NCI-H146 treated with DMSO at 0.1 percent for 48 hours (cell line): ENCODE results near the gene GAS7.
A peak's percentile ranks its signal among the peaks of the same experiment; 100 is the strongest.

Experiments
- DNase-seq: peaks from one replicate; lab custom pipeline; 2025; ENCODE audit not compliant: unreplicated experiment; lab: John Stamatoyannopoulos, UW

GAS7 gene

DNA sequence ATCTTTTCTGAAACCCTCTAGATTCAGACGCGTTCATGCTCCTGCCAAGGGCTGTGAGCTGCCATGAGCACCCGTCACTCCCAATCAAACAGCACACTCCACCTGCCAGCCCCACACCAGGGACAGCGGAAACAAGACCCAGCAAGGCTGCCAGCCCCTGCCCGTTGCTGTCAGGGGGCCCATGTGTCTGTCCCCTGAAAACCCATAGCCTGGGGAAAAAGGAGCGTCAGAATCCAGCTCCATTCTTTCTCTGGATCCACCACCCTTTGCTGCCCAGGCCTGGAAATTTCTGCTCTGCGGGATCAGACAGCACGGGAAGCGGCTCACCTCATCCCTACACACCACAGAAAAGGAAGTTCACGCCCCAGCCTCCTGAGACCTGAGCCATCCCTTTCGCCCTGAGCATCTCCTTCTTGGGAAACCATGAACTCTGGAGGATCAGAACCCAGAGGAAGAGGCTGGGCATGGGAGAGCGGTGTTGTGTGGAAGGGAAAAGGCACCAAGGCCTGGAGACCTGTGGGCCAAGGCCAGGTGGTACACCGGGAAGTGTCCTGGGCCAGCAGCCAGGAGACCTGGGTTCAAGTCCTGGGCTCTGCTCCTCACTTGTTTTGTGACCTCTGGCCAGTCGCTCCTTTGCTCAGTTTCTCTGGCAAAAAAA is 241.8 kb downstream of the GAS7 start:
- DNase-seq = no peak

DNA sequence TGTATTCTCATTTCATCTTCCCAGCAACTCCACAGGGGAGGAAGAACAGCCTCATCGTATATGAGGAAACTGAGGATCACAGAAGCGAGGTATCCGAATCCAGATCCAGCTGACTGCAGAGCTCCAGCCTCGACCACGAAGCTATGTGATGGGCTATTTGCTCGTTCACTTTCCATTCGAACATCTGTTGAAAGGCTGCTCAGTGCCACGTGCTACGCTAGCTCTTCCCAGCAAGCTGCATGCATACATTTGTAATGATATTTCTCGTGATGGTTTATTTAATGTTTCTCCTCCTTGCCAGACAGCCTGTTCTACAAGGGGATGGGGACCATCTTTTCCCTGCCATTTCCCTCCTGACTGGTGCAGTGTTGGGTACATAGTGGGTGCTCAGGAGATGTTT is 244.9 kb downstream of the GAS7 start:
- no peak for DNase-seq

DNA sequence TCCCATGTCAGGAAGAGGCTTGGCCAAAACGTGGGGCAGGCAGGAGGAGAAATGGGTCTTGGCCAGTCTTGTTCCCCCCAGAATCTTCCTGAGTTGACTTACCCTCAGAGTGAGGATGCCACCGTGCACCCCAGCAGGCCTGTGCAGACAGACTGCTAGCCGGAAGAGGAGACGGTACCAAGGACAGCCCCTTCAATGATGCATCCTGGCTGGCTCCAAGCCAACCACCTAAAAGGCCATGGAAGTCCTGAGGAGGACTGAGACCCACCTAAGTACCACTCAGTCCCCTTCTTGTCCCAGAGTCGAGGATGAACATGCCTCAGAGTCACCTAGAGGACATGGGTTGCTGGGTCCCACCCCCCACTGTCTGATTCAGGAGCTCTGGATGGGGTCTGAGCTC is 246.6 kb downstream of the GAS7 start:
- DNase-seq = no peak

DNA sequence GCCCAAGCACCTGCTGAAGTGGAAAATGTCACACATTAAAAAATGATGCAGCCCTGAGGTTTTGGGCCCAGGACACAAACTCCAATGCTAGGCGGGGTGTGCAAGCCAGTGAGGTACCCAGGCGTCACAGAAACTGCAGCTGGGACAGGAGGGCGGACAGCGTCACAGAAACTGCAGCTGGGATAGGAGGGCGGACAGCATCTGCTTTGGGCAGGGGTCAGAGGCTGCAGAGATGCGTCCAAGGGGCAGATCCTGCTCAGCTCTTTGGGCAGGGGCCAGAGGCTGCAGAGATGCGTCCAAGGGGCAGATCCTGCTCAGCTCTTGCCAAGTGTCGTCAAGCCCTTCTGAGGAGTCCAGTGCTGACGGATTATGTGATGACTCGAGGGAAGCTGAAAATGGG is 249.5 kb downstream of the GAS7 start:
- DNase-seq = no peak

DNA sequence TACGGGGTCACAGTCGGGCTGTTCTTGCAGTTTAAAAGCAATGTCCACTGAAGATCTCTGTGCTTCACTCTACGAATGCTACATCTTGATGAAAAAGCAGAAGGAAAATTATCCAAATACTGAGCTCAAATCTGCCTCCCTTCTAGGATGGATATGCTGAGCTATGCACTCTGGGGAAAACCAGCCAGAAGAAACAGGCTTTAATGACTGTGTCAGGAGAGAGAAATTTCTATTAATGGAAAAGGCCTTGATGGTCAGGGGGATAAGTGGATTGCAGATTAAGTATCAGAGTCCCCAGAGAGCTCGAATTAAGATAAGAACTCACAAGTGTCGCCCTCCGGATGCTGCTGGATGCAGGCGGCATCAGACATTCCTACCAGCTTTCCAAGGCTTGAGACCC is 253.7 kb downstream of the GAS7 start:
- DNase-seq = no peak

DNA sequence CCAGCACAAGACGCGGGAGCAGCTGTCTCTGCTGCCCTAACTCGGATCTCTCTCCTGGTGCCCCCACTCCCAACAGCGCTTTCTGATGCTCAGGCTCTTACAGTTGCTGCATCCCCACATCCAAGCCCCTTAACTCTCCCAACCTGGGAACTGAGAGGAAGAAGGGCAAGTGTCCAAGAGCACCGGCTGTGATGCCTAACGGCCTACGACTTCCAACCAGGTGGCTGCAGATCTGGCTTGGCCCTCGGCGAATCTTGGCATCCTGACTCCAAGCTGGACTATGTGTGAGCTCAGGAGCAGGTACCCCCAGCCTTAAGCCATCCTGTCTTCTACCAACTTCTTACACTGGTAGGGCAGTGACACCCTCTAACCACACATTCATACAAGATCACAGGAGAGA is 255.1 kb downstream of the GAS7 start:
- DNase-seq = no peak

DNA sequence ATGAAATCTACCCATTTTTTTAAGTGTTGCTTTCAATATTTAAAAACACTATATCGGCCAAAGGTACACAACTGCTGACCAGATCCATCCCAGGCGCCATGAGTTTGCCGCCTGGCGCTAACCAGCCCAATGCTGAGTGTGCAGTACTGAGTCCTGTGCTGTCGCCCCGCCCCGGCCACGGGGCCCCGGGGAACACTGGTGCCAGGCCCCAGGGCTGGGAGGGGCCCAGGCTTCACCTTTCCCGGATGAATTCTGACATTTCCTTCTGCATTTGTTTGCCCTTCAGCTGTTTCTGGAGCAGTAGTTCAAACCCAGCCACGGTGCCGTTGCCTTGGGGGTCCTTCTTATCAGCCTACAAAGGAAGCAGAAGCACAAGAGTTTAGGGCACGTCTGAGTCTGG is 255.5 kb downstream of the GAS7 start:
- no peak for DNase-seq

DNA sequence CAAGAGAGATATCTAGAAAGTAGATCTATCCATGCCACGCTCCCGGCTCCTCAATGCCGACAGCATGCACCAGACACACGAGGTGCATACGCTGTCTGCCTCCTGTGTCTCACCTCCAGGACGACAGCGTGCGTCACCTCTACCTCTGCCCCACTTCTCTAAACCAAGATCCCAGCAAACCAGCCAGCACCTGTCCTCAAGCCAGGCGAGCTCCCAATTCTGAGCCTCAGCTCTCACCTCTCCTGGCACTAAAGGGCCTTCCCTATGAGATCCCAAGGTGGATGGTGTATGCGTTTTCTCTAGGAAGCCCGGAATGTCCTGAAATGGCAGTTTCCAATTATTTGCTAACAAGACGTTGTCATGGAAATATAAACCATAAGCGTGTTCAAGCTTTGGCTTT is 257.1 kb downstream of the GAS7 start:
- no peak for DNase-seq

DNA sequence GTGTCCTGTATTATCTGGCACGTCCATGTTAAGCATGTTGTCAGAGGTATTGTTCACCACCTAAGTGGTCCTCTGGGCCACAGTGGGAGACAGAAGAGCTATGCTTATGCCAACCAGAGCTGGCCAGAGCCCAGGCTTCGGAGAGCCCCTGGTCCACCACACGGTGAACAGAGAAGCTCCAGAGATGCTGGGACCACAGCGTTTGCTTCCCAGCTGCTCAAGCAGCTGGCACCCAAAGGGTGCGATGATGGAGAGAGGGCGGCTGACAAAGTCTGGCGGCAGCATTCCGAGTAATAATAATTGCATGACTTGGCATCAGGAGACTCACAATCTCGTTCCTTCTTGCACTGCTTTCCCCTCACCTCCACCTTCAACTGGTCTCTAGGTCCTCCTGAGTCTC is 257.6 kb downstream of the GAS7 start:
- no peak for DNase-seq

DNA sequence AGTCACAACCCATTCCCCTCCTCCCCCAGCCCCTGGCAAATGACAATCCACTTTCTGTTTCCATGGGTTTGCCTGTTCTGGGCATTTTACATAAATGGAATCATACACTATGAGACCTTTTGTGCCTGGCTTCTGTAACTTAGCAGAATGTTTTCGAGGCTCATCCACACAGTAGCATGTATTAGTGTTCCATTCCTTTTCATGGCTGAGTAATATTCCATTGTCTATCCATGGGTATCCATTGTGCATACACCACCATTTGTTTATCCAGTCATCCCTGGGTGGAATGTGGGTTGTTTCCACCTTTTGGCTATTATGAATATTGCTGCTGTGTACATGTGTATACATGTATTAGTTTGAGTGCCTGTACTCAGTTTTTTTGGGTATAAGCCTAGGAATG is 259.6 kb downstream of the GAS7 start:
- no peak for DNase-seq

DNA sequence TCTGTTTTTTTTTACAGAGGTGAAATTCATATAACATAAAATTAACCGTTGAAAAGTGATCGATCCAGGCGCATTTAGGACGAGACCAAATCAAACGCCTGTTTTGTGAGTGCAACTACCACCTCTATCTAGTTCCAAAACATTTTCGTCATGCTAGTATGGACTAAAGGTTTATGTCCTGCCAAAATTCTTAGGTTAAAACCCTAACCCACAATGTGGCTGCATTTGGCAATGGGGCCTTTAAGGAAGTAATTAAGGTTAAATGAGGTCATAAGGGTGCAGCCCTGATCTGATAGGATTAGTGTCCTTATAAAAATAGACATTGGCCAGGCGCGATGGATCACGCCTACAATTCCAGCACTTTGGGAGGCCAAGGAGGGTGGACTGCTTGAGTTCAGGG is 260.5 kb downstream of the GAS7 start:
- DNase-seq = no peak

DNA sequence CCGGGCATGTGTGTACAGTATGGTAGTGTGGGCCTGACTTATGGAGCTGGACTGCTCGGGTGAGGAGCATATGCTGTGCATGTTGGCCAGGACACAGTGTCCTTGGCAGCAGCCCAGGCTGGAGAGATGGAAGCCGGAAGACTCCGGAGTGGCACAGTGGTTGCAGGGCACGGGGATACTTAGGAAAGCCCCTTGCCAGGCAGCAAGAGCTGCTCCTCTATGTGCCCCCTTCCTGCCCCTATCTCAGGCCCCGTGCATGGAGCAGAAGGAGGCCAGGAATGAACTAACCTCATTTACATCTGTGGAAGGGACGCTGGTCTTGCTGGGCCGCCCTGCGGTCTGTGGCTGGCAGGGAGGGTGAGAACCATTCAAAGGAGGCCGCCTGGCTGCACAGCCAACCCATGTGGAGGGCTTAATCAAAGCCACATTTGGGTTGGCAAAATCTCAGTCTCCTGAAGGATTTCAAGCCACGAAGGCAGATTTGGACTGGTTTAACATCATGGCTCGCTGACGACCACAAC is 261.1 kb downstream of the GAS7 start:
- DNase-seq = no peak

DNA sequence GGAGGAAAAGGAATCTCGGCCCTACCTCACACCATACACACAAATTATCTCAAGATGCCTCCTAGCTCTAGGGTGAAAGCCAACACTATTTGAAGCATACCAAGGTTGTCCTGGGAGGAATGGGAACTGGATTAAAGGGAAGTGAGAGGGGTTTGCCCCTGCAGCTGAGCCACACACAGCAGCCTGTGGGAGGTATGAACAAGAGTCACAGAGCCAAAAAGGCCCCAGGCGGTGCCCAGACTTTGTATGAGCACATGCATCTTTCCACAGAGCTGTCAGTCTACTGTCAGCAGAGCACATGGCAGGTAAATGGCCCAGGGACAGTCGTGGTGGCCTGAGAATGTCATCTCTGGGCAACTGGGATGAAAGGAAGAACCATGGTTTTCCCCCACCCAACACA is 262.3 kb downstream of the GAS7 start:
- no peak for DNase-seq

DNA sequence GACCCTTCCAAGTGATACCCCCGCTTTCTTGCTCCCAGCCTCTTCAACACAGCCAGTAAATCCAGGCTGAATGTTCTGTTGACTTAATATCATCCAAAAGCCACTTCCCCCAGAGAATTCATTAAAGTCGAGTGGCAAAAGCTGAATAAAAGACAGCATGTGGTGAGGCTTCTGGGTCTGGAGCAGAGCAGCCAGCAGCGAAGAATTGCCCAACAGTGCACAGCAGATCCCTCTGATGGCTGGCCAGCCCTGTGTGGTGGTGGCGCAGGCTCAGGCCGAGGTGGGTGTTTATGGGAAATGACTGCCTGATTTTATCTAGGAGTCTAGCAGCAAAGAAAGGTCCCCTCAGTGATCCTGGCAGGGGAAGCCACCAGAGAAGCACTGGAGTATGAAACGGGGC is 263.0 kb downstream of the GAS7 start:
- no peak for DNase-seq

DNA sequence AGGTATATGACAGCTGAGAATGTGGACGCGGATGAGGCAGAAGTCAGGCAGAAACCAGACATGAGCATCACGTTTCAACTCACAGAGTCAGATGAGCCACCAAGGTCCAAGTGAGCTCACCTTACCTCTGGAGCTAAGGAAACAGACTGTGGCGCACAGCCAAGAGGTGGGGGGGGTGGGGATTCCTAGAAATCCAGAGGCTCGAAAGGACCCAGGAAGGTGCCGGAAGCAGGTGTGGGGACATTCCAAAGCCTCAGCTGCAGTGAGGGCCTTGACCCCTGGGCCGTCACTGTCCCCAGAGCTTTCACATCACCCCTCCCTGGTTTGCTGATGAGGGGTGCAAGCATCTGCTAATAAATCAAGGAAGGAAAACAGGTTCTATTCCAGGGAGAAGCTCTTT is 264.1 kb downstream of the GAS7 start:
- DNase-seq = no peak

DNA sequence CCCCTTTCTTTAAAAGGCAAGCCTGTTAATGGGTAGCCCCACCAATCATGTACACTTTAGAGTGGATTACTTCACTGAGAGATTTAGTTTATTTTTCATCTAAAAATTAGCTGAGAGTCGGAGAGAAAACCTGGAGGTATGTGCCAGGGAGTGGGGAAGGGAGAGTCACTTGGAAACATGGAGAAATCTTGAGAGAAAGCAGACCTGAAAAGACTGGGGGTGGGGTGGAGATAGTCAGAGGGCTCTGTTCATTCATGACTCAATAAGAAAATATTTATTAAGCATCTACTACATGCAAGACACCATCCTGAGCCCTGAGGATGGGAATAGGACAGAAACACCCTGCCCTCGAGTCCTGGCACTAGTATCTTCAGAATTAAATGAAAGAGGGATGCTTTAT is 265.9 kb downstream of the GAS7 start:
- DNase-seq = no peak

DNA sequence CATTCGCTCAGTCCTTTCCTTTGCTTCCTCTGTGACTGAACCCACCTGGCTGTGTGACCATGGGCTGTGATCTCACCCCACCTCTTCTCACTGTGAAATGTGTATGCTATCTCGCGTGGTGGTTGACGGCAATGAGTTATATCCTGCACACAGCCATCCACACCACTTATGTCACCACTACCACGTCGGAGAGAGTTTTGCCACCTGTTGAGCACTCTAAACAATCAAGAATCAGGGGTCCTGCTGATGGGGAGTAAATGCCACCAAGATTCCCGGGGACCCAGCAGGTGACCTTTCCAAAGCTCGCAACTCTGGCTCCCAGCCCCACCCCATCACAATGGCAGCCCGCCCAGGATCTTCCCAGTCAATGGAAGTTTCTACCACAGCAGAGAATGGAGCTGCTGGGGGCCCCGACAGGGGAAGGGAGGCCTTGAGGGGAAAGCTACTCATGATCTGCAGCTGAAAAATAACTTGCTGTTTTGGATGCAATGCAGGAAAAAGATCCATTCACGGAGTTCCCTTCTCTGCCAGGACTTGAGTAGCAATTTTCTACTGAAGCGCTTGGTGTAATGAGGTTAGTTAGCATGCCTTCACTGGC is 267.2 kb downstream of the GAS7 start:
- DNase-seq = no peak

DNA sequence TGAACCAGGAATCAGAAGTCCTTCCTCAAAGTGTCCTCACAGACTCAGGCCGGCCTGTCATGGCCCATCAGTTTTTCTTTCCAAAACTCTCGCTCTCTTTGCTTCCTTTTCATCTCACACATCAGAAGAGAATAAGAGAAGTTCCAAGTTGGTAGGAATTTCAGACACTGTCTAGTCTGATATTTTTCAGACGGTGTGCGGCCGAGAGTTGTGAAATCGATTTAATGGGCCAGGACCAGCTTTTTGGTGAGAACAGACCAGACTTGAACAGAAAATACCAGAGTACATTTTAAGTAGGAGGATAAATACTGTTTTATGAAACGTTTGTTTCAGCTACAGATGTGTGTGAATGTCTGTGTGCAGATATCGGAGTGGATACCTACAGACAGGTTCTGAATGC is 268.5 kb downstream of the GAS7 start:
- no peak for DNase-seq

DNA sequence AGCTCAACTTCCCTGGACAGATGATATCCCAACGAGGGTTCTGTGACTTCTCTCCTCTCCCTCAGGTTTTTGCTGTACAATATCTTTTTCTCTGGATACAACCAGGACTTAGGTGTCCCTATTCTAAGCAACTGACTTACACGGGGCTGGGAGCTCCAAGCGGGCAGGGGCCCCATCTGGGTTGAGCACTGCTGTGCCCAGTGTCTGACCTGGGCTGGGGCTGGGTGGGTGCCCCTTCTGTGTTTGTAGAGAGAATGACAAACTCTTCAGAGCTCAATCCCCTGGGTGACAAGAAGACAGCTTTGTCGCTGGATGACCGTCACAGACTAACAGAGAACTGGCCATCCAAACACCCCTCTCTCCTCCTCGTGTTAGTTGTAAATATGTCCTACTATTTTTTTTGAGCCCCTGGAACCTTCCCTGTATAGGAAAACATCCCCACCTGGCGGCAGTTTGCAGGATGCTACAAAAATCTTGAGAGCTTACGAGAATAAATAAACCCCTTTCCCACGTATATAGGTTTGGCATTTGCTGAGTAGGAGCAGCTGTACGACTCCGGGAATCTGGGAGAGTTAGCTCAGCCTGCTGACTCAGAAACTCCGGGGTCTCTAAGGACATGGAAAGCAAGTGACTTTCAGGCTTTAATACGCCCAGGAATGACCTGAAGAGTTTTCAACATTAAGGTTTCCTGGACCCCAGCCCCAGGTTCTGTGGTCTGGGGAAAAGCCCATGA is 269.6 kb downstream of the GAS7 start:
- DNase-seq = no peak

DNA sequence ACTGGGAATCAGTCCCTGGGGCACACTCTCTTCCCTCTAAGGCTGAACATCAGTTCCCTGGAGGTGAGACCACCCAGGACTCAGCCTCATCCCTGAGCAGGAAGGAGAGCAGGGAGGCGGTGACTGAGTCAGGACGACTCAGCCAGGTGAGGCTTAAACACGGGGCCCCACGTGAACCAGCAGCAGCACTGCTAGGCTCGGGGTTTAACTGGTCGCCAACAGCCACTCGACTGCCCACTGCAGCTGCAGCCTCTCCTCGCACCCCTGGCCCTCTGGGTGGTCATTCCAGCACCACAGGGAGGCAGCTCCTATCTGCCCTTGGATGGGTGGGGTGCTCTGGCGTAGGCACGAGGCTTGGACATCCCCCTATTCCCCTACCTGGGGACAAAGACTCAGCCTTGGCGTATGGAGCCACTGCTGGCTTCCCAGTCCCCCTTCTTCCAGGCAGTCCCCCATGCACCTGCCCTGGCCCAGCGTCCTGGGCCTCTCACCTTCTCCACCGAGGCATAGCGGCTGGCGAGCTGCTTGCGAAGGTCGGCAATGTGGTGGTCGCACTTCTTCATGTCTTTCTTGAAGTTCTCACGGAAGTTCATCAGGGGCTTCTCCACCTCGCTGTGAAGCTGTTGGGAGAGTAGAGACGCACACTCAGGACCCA is 272.1 kb downstream of the GAS7 start:
- DNase-seq = no peak

DNA sequence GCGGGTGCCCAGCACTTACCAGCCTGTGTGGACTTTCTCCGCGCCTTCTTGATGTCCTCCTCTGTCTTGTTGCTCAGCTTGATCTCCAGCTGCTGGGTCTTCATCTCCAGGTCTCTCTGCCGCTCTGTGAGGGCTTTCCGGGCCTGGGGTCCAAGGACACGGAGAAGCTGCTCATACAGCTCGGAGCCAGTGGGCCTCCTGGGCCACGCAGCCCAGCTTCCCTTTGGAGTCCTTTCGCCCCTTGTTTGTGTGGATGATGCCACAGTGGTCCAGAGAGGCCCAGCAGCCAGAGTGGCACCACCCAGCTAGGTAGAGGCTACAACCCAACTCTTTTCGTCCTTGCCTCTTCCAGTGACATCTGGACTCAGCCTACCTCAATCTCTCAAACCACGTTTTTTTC is 272.9 kb downstream of the GAS7 start:
- no peak for DNase-seq

DNA sequence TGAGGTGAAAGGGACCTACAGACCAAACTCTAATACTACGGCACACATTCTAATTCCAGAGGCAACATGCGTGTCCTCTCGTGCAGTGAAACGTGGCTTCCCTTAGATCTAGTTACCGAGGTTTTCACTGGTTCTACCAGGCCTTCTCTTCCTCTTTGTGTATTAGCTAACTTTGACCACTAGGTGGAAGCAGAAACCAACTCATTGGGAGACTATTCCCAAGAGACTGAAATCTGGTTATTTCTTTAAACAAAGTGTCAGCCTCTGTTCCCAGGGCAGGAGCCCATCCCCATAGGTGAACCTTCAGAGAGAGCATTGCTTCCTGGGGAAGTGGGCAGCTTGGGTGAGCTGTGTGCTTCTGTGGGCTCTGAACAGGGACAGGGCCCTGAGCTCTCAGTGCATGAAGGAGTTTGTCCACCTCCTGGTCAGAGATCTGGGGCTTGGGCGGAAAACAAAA is 273.6 kb downstream of the GAS7 start:
- peak; percentile 34 for DNase-seq
